SHP77 treated with DMSO at 0.1 percent for 48 hours (cell line): ENCODE results near the gene UPB1.
"Not testable (repeated sequence)": the region's sequence is repeated elsewhere in the genome, so short reads cannot be mapped to it uniquely, and the experiment has no call there.

Source experiments
- DNase-seq: peaks from one replicate; lab custom pipeline; 2025; lab: John Stamatoyannopoulos, UW

The UPB1 gene

DNA sequence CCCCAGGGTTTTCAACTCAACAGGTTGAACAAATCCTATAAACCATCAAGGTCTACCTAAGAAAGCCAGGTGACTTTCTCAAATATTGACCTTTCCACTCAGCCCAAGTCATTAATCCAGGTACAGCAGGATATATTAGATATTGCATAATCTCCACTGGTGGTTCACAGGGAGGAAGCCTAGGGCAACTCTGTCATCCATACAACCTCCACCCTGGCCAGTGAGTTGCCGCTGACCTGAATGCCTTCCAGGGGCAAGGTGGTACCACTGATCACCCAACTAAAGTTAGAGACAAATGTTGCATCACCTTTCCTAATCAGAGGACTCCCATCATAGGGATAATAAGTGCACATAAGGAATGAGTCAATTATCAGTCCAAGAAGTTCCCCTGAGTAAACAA lies 36.9 kb downstream of the UPB1 start:
- no peak for DNase-seq

DNA sequence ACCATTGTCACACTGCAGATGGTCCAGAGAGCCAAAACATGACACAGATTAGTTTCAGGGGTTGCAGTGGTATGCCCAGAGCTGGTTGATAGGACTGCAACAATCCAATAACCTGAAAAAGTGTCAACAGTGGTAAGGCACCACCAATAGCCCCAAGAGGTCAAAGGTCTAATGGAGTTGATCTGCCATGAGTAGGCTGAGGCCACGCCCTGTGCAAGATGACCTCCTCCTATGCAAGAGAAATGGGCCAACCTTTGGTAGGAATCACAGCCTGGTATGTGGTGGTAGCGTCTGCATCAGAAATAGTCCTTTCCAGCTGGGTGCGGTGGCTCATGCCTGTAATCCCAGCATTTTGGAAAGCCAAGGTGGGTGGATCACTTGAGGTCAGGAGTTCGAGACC lies 40.2 kb downstream of the UPB1 start:
- no peak for DNase-seq

DNA sequence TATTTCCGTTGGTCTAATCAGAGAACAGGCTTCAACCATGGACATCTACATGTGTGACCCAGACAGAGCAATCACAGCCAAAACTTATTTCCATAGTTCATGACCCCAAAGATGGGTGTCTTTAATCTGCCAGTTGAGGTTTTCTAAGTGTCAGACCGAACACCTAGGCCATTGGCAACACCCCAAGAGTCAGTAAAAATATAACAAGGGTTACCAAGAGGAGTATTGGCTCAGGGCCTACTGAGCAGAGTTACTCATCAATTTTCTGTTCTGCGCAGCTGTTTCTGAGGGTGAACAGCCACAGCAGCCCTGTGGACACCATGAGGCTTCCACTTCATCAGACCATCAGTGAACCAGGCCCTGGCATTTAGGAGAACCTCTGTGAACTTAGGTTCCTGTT lies 41.0 kb downstream of the UPB1 start:
- DNase-seq: no peak

DNA sequence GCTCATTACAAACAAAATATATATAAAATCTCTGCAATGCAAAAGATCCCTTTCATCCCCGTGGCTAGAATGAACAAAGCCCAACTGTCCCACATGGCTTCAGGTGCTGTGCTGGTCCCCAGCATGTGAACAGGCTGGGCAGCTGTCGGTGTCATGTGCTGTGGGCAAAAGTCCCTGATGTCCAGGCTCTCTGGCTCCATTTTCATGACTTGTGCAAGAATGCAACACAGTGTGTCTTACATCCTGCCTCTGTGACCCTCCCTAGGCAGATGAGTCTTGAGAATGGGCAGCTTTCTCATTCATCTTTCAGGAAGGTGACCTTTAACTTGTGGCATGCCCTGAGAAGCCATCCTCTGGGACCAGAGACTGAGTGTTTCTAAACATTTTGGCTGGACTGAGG lies 45.3 kb downstream of the UPB1 start:
- DNase-seq: no peak

DNA sequence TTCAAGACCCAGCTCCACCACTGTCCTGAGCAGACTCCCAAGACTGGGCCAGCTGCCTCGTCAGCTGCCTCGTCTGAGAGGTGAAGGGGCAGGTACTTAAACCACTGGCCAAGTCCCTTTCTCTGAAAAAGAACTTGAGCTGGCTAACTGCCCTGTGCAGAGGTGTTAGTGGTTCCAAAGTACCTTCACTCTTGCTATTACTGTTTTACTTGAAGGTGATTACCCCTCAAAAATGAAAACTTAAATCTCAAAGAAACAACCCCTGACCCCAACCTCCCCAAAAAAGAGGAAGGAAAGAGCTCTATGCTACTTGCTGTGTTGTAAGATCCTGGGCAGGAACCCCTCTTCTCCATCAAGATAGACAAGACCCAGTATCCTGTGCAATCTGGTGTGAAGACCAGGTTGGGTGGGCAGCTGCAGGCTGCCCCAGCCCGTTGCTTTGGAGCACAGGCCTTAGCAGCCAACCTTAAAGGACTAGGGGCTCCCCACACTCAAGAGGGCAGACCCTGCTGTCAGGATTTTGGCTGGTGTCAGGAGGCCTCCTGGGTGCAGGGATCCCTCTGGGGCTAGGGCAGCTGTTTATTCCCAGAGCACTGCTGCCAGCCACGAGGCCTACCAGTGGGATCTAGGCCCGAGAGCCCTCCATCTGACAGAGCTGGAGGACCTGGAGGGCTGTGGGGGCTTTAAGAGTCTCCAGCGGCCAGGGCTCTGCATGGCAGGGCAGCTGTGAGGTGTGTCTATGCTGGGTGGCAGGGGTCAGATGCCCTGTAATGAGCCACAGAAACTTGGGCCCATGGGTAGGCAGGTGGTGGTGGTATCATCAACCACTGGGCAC lies 46.8 kb downstream of the UPB1 start:
- no peak for DNase-seq

DNA sequence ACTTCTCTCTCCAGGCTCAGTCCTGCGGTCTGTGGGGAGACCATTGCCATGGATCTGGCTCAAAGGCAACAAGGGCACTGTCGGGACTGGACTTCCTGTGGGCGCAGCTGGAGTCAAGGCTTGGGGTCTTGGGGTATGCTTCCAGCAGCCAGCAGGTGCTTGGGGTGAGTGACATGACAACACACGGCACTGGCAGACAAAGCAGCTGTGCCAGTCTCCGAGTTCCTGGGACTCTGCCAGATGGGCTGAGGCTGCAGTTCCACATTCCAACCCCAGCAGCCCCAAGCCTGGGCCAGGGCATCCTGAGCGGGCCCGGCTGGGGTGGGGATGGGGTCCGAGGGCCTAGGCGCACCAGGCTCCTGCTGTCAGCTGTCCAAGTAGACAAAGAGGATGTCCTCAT lies 47.5 kb downstream of the UPB1 start:
- no peak for DNase-seq

DNA sequence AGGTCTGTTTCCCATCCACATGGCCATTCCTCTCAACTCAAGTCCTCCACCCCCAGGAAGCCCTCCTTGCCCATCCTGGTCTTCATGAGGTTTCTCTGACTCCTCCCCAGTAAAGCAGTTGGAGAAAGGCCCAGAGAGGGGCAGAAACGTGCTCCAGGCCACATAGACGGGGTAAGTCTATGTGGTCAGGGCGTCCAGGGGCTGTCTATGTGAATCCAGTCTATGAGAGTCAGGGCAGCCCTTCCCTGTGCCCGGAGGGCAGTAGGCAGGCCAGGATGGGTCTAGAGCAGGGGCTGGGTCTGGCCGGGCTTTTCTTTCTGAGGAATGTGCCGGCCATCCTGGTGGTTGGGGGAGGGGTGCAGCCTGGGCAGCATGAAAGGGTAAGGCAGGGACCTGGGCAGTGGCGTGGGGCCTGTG lies 48.1 kb downstream of the UPB1 start:
- no peak for DNase-seq

DNA sequence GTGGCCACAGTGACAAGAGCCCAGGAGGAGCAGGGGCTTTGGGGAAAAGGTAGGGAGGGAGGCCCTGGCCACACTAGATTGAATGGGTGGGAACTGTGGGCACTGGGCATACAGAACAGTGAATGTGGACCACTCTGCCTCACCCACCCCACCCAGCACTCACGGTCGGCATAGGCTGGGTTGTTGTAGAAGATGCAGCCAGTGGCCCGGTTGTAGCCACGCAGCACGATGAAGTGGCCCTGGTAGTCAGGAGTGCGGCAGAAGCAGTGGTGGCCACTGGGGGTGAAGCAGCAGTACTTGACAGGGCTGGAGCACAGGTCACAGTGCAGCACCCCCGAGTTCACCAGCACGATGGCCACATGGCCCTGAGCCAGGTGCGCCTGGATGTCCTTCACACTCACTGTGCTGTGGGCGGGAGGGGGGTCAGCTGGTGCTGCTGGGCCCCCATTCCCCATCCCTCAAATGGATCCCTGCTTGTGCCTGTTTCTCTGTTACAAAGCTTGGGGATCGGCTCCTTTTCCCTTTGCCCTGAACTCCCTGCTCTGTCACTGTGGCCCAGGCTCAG lies 48.6 kb downstream of the UPB1 start:
- no peak for DNase-seq

DNA sequence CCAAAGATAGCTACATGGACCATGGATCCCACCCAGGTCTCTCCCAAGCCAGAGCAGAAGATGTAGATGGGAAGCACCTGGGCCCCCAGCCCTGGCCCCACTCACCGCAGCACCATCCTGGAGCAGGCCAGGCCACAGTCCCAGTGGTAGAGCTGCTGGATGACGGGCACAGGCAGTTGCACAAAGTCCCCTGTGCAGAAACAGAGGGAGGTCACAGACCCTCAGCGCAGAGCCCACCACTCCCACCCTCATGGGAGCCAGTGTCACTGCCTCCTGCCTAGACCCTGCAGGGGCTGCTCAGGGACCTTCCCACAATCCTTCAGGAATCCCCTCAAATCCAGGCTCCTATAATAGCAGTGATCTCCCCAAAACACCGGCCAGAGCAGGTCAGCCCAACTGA lies 53.7 kb downstream of the UPB1 start:
- DNase-seq: no peak

DNA sequence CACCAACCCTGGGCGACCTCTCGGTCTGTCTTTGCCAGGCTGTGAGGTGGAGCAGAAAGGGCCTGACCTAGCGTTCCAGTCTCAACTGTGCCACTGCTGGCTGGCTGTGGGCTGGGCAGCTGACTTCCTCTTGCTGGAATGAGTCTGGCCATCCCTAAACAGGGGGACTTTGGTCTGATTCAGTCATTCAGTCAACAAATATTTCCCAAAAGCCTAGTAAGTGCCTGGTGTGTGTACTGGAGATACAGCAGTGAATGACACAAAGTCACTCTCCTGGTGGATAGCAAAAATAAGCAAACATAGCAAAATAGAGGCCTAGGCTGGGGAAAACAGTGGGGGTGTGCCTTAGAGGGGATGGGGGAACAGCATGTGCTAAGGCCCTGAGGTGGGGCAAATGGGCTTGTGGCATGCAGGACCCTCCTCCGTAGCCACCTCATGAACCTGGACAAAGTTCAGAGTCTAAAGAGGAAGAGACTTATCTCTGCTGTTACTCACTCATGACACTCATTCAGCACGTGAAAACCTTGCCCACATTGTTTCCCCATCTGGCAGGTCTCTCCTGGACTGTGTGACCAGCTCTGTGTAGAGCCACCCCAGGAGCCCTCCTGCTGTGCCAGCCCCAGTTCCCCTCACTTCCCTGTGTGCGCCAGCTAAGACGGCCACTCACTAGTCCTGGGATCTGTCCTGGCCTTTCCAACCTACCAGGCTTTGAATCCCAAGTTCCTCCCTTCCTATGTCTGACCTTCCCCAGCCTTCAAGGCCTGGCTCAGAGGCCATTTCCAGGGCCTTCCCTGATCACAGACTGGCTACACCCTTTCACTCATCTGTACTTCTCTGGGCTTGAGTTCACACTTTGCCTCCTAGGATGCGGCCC lies 55.1 kb downstream of the UPB1 start:
- no peak for DNase-seq

DNA sequence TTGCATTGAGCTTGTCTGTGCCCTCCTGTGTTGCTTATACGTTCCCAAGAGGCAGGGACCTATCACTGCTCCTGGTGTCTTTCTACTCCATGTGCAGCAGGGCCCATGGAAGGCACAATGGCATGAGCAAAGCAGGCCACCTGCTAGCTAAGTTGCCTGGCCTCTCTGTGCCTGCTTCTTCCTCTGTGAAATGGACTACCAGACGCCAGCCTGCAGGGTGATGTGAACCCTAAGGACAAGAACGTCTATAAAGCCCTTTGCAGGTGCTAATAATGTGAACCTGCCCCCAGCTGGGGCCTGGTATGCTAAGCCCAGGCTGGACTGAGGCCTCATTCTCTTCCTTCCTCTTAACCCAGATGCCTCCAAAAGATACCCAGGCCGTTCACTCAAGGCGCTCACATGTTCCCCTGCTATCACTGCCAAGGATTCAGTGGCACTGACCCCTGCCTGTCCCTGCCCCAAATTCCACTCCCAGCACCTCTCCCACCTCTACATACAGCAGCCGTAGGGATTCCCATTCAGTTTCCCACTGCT lies 55.8 kb downstream of the UPB1 start:
- DNase-seq: no peak

DNA sequence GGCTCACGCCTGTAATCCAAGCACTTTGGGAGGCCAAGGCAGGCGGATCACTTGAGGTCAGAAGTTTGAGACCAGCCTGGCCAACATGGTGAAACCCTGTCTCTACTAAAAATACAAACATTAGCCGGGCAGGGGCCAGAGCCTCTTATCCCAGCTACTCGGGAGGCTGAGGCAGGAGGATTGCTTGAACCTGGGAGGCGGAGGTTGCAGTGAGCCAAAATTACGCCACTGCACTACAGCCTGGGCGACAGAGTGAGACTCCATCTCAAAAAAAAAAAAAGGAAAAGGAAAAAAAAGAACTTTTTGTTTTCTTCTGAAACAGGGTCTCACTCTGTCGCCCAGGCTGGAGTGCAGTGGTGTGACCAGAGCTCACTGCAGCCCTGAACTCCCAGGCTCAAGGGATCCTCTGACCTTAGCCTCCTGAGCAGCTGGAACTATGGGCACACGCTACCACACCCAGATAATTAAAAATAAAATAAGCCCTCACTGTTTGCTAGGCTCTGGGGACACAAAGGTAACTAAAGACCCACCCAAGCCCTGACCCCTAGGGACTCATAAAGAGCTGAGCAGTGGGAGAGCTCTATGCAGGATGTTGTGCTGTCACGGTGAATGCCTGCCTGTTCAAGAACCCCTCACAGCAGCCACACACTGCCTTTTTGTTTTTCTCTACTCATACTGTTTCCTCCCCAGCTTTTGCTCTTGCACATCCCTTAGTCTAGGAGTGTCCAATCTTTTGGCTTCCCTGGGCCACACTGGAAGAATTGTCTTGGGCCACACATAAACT lies 57.6 kb downstream of the UPB1 start:
- DNase-seq: not testable (repeated sequence)

DNA sequence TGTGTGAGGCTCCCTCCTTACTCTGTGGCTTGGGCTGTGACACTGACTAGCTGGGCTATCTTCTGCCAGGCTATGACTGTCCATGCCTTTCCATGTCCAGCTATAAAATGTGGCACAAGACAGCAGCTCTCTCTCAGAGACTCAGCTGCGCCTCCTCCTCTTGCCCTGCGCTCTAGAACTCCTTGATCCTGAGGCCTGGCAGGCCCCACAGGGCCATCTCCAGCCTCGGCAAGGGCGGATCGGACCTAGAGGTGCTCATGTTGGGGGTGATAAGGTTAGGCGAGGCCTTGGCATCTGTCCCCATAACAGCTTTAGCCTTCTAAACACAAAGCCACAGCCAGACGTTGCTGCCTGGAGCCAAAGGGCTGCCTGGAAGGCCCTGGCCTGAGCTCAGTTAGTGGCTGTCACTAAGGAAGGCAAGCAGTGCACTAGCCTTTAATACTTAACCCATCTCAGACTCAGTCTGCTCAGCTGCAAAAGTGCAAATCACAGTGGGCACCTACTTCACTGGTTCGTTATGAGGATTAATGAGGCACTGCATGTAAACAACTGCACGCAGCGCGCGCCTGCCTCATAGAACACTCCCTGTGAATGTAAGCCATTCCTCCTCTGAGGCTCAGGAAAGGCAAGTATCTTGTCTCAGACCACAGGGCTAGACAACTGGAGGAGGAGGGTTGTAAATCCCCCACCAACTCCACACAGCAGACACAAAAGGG lies 58.6 kb downstream of the UPB1 start:
- no peak for DNase-seq

DNA sequence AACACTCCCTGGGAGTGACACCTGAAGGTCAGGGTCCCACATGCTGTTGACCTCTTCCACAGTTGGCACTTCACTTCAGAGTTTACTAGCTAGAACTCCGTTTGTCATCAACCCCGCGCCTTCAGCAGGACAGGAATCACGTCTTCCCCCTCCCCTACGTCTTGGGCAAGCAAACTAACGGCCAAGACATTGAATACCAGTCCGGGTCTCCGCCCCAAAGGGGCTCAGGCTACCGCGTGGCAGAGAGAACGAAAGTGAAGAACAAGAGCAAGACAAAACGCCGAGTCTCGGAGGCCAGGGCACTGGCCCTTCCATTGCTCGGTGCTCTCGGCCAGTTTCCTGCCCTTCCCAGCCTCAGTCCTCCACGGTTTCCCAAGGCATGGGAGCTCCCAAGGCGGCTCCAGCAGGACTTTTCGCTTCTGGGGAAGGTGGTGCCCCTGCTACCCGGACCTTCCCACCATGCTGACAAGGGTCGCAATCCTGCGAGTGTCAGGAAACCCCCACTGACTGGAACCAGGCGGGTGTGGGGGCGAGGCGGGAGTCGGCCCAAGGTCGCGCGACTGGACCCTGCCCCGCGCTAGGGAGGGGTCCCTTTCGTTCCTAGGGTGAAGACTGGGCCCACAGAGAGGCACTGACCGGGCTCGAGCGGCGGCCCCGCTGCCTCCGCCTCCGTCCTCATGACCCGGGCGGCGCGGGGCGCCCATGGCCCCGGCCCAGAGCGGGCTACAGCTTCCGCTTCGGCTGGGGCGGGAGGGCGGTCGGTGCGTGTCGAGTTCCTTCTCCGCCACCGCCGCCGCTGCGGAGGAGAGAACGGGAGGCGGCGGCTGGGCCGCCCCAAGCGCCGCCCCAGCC lies 59.4 kb downstream of the UPB1 start, which contains the start of gene GUCD1:
GUCD1 (minus strand) TSS at position 826 of the 852 bp plus-strand sequence; CDS start at position 679, 147 bp downstream.
- no peak for DNase-seq

DNA sequence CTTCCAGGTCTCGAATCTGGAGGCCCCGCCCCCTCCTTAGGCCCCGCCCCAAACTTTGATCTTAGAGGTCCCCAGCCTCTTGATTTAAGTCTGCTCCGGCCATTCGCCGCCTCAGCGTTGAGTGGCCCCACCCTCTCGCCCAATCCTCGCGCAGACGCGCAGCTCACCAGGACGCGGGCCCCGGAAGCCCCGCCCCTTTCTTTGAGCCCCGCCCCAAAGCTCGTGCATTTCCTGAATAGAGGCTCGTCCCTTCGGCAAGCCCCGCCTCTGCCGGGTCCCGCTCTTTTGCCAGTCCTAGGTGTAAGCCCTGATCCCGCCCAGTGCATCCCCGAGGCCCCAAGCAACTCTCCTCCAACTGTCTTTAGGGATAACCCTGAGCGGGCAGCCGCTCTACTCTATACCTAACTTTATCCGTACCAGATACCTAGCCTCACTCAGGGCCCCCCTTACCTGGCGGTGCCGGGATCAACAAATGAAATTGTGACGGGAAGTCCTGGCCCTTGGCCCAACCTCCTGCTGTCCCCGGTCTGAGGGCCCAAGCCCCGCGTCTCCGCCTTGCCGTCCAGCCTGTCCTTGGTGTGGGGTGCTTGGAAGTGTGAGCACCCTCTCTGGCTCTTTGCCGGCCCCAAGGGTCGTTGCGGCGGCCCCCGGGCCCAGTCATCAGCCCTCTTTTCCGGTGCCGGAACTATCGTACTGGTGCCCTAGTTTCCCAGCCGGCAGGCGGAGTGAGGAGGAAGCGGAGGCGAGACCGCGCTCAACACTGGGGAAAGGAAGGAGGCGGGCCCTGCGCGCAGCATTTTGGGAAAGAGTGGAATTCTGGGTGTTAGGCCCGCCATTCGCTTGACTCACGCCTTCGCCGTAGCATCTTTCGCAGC lies 60.3 kb downstream of the UPB1 start, which contains the start of gene SNRPD3:
SNRPD3 (plus strand) TSS at position 835 of the 875 bp plus-strand sequence. CDS start 1,676 bp downstream, outside the sequence.
- DNase-seq: peak; percentile 94

DNA sequence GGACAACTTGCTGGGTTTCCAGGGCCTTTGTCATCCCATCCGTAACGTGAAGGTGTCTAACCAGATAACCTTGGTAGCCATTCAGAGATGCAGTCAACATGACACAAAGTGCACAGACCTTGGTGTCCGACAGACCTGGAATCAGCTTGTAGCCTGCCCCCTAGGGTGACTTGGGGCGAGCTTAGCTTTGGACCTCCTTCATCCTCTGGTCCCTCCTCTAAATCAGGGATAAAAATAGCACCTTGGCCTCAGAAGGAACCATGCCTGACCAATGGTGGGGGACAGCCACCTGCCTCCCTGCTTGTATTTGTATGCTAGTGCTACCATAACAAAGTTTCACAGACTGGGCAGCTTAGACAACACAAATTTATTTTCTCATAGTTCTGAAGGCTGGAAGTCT lies 64.3 kb downstream of the UPB1 start:
- no peak for DNase-seq

DNA sequence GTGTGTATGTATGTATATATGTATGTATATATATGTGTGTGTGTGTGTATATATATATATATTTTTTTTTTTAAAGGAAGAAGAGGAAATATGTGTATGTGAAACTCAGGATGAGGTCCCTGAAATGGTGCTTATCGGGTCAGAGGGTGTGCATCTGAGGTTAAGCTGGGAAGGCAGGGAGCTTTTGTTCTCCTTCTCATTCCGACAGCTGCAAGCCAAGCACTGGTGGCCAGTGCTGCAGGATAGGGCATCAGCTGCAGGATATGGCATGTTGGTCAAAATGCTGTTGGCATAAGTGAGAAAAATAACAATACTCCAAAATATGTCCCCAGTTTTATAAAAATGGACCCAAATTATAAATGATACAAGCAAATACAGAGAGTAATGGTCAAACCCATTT lies 68.1 kb downstream of the UPB1 start:
- DNase-seq: no peak

DNA sequence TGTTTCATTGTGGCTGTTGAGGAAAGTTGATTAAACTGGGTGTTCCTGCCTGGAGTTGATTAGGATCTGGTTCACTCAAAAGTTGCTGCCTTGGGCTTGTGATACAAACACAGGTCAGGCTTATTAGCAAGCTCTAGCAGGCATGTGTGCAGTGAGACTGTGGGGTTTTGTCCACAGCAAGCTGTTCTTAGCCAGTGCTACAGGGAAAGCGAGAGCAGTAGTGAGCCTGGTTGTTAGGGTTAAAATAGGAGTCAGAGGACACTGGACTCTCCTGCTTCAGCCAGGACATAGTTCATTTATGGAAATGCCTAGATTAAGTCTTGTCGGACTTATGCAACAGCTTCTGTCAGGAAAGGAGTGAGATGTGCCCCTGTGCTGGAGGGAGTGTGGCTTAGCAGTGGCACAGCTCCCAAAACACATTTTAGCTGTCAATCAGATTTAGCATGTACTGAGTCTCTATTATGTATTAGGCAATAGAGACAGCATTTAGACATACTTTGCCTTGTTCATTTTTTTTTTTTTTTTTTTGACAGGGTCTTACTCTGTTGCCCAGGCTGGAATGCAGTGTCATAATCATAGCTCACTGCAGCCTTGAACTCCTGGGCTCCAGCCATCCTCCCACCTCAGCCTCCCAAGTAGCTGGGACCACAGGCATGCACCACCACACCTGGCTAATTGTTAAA lies 69.4 kb downstream of the UPB1 start:
- no peak for DNase-seq
